ENCODE data around the gene NPAS3.

Gene NPAS3

DNA sequence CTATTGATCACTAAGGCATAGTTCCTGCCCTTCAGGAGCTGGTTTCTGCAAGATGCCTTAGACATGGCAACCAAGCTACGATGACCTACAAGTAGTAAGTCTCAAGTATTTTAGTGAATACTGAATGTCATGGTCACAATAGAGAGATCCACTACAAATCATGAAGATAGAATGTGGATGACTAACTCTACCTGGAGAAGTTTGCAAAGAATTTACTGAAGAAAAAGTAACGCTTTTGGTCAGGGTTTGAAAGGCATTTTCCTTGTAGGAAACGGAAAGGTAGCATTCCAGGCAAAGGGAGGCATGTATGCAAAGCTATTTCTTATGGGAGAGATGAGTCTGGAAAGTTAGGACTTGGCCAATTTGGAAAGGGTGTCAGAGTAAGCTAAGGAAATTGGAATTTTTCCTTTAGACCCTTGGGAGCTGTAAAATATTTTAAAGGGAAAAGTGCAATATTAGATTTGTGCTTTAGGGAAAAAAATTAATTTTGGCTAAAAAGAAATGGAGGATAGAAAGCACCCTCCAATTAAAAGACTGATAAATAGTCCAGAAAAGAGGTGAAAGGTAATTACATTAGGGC lies 634.7 kb downstream of the NPAS3 start:
- no peak overlapping the region for H3K27ac ChIP-seq (ENCODE audit: low read length)
- no peaks in the 10 kb centered on the region for H4K20me1 ChIP-seq (ENCODE audit: insufficient read depth, low read length)
- no peak overlapping the region for H3K9ac ChIP-seq (ENCODE audit: low read length)
- H2AFZ ChIP-seq (ENCODE audit: low read length) = no peak overlapping the region
- no peak for DNase-seq
- H3F3A ChIP-seq (ENCODE audit: insufficient read depth, low read length) = no peaks in the 10 kb centered on the region
- TF ChIP-seq EZH2phosphoT487 (IDR thresholded peaks at IDR 0.05; ENCODE audit: low read length) = no peak
- no peak for TF ChIP-seq EZH2 (optimal IDR thresholded peaks at IDR 0.05; ENCODE audit: low read depth, low read length)
- TF ChIP-seq, protein P1, sequence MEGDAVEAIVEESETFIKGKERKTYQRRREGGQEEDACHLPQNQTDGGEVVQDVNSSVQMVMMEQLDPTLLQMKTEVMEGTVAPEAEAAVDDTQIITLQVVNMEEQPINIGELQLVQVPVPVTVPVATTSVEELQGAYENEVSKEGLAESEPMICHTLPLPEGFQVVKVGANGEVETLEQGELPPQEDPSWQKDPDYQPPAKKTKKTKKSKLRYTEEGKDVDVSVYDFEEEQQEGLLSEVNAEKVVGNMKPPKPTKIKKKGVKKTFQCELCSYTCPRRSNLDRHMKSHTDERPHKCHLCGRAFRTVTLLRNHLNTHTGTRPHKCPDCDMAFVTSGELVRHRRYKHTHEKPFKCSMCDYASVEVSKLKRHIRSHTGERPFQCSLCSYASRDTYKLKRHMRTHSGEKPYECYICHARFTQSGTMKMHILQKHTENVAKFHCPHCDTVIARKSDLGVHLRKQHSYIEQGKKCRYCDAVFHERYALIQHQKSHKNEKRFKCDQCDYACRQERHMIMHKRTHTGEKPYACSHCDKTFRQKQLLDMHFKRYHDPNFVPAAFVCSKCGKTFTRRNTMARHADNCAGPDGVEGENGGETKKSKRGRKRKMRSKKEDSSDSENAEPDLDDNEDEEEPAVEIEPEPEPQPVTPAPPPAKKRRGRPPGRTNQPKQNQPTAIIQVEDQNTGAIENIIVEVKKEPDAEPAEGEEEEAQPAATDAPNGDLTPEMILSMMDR (IDR thresholded peaks at IDR 0.05; ENCODE audit: low read length) = no peak
- no peaks in the 10 kb centered on the region for H3K4me1 ChIP-seq (ENCODE audit: low read length)
- H3K4me3 ChIP-seq (ENCODE audit: low read length) = no peak overlapping the region
- H3K27me3 ChIP-seq (replicated peaks; ENCODE audit: insufficient read depth, low read length) = no peaks in the 10 kb centered on the region
- H3K4me2 ChIP-seq (ENCODE audit: low read depth, low read length) = no peak overlapping the region
- H3K9me3 ChIP-seq (replicated peaks; ENCODE audit: insufficient read depth, low read length) = no peaks in the 10 kb centered on the region
- H3K9me2 ChIP-seq (replicated peaks; ENCODE audit: insufficient read depth, low read length) = no peaks in the 10 kb centered on the region
- no peaks in the 10 kb centered on the region for H3K79me2 ChIP-seq (ENCODE audit: low read length)
- no peaks in the 10 kb centered on the region for H3K36me3 ChIP-seq (replicated peaks; ENCODE audit: insufficient read depth, low read length)

DNA sequence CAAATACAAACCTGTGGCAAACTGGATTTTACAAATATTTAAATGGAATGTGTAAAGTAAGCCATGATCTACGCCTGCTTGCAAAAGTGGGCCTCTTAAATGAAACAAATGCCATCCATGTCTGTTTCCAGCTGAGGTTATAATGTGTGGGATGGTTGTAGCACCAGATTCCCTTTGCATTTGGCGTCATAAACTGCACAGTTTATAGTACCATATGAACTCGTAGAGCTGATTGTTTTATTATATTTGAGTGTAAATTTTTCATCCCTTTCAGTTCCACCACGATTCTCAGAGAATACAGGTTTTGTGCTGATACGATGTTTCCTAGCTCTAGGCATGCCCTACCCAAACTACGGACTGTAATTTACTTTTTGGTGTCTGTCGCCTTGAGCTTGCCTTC lies 637.3 kb downstream of the NPAS3 start:
- Histone ChIP-seq H3K4me2 (ENCODE audit: low read depth, low read length) (no peak overlapping the region), H3K4me3 (ENCODE audit: low read length) (no peak overlapping the region), H3K27me3 (replicated peaks; ENCODE audit: insufficient read depth, low read length) (no peaks in the 10 kb centered on the region), H3K9ac (ENCODE audit: low read length) (no peak overlapping the region), H4K20me1 (ENCODE audit: insufficient read depth, low read length) (no peaks in the 10 kb centered on the region), H3F3A (ENCODE audit: insufficient read depth, low read length) (no peaks in the 10 kb centered on the region), H3K9me2 (replicated peaks; ENCODE audit: insufficient read depth, low read length) (no peaks in the 10 kb centered on the region), H3K36me3 (replicated peaks; ENCODE audit: insufficient read depth, low read length) (no peaks in the 10 kb centered on the region), H2AFZ (ENCODE audit: low read length) (no peak overlapping the region), H3K4me1 (ENCODE audit: low read length) (no peaks in the 10 kb centered on the region), H3K27ac (ENCODE audit: low read length) (no peak overlapping the region), H3K79me2 (ENCODE audit: low read length) (no peaks in the 10 kb centered on the region), H3K9me3 (replicated peaks; ENCODE audit: insufficient read depth, low read length) (no peaks in the 10 kb centered on the region)
- DNase-seq = no peak
- TF ChIP-seq EZH2phosphoT487 (IDR thresholded peaks at IDR 0.05; ENCODE audit: low read length) (no peak), EZH2 (optimal IDR thresholded peaks at IDR 0.05; ENCODE audit: low read depth, low read length) (no peak)
- TF ChIP-seq, protein P1 (IDR thresholded peaks at IDR 0.05; ENCODE audit: low read length) = no peak

DNA sequence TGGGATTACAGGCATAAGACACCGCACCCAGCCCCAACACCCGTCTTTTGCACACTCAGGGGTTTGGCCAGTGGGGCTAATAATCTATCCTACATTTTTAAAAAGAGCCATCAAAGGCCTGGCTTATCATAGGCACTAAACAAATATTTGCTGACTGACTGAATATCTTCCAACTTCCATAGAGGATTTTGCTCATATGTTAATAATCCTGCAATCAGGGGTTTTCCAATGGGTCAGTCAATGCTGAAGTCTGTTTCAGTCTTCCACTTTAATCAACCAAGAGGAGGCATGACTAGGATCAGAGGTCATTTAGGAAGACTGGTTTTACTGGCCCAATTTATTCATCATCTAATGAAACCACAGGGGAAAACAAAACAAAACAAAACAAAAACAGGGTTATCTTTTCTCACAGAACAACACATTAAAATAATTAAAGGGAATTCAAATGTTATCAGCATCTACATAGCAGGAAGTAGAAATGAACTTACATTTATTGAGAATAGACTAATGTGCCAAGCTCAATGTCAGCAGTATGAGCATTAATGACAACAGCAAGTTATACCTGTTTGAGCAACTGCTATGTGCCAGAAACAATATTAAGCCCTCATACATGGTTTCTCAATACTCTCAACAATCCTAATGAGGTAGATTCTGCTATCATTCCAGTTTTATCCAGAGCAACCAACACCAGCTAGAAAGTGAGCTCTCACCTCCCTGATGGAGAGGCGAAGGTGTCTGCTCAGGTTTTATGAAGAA lies 640.0 kb downstream of the NPAS3 start:
- Histone ChIP-seq H3K9me3 (replicated peaks; ENCODE audit: insufficient read depth, low read length) (no peaks in the 10 kb centered on the region), H3K4me2 (ENCODE audit: low read depth, low read length) (no peak overlapping the region), H3K4me1 (ENCODE audit: low read length) (no peaks in the 10 kb centered on the region), H3K36me3 (replicated peaks; ENCODE audit: insufficient read depth, low read length) (no peaks in the 10 kb centered on the region), H3K27me3 (replicated peaks; ENCODE audit: insufficient read depth, low read length) (no peaks in the 10 kb centered on the region), H3K9ac (ENCODE audit: low read length) (no peak overlapping the region), H3K4me3 (ENCODE audit: low read length) (no peak overlapping the region), H3F3A (ENCODE audit: insufficient read depth, low read length) (no peaks in the 10 kb centered on the region), H3K9me2 (replicated peaks; ENCODE audit: insufficient read depth, low read length) (no peaks in the 10 kb centered on the region), H3K79me2 (ENCODE audit: low read length) (no peaks in the 10 kb centered on the region), H2AFZ (ENCODE audit: low read length) (no peak overlapping the region), H4K20me1 (ENCODE audit: insufficient read depth, low read length) (no peaks in the 10 kb centered on the region), H3K27ac (ENCODE audit: low read length) (no peak overlapping the region)
- no peak for DNase-seq
- TF ChIP-seq, protein P1 (IDR thresholded peaks at IDR 0.05; ENCODE audit: low read length) = no peak
- no peak for TF ChIP-seq EZH2phosphoT487 (IDR thresholded peaks at IDR 0.05; ENCODE audit: low read length)
- no peak for TF ChIP-seq EZH2 (optimal IDR thresholded peaks at IDR 0.05; ENCODE audit: low read depth, low read length)
